OCI-LY3 (cell line): Measurements from ENCODE around the gene OR3A2.

Source experiments
- H2AFZ ChIP-seq: fragments of 200-600, 300-600 bp; shearing (Covaris generic); 2 replicates; pipeline ENCODE4 v1.6.0; 2014; ENCODE audit warnings: antibody characterized with exemption, low read depth, low read length
- H3K27ac ChIP-seq: fragments of 200-600, 300-600 bp; sonication (generic); 2 replicates; pipeline ENCODE4 v1.5.1; 2014; ENCODE audit warnings: mild to moderate bottlenecking, low read length, moderate library complexity, mixed read lengths
- H3K27me3 ChIP-seq: fragments of 200-600, 300-600 bp; sonication (generic); 2 replicates; pipeline ENCODE4 v1.6.1; 2014; ENCODE audit warnings: low read depth, low read length, mixed read lengths
- H3K36me3 ChIP-seq: fragments of 200-600, 300-600 bp; sonication (generic); replicated peaks from 2 replicates; pipeline ENCODE3; 2014; ENCODE audit warnings: low read depth, low read length, mixed read lengths
- H3K4me1 ChIP-seq: fragments of 300-600, 200-600 bp; sonication (generic); 2 replicates; pipeline ENCODE4 v1.6.1; 2014; ENCODE audit warnings: low read length, mixed read lengths
- H3K4me2 ChIP-seq: fragments of 200-600, 300-600 bp; sonication (generic); 2 replicates; pipeline ENCODE4 v1.6.1; 2014; ENCODE audit warnings: low read length, mixed read lengths
- H3K4me3 ChIP-seq: fragments of 300-600, 200-600 bp; sonication (generic); 2 replicates; pipeline ENCODE4 v1.5.1; 2014; ENCODE audit warnings: antibody characterized with exemption, mild to moderate bottlenecking, low read length, moderate library complexity
- H3K79me2 ChIP-seq: fragments of 300-600, 200-600 bp; shearing (Covaris generic); 2 replicates; pipeline ENCODE4 v1.6.1; 2014; ENCODE audit warnings: mild to moderate bottlenecking, low read length, mixed read lengths
- H3K9ac ChIP-seq: fragments of 300-600, 200-600 bp; shearing (Covaris generic); 2 replicates; pipeline ENCODE4 v1.6.0; 2014; ENCODE audit warnings: mild to moderate bottlenecking, low read length, moderate library complexity
- H3K9me3 ChIP-seq: fragments of 200-600, 300-600 bp; shearing (Covaris generic); 2 replicates; pipeline ENCODE4 v1.6.1; 2014; ENCODE audit warnings: low read length, mixed read lengths; ENCODE audit not compliant: insufficient read depth
- H4K20me1 ChIP-seq: fragments of 200-600, 300-600 bp; sonication (generic); 2 replicates; pipeline ENCODE4 v1.6.1; 2016; ENCODE audit warnings: low read length, mixed read lengths; ENCODE audit not compliant: insufficient read depth
- EZH2phosphoT487 ChIP-seq: fragments of 200-600 bp; shearing (Covaris generic); IDR thresholded peaks from 2 replicates; pipeline ENCODE4 v1.6.1; 2018; ENCODE audit warnings: antibody characterized with exemption, mixed run types, low read depth
- TF ChIP-seq, protein P1 (sequence below): fragments of 200-600, 300-600 bp; sonication (generic); IDR thresholded peaks from 2 replicates; pipeline ENCODE4 v1.5.1; 2014; ENCODE audit warnings: antibody characterized with exemption, low read length, low read depth

Gene OR3A2

DNA sequence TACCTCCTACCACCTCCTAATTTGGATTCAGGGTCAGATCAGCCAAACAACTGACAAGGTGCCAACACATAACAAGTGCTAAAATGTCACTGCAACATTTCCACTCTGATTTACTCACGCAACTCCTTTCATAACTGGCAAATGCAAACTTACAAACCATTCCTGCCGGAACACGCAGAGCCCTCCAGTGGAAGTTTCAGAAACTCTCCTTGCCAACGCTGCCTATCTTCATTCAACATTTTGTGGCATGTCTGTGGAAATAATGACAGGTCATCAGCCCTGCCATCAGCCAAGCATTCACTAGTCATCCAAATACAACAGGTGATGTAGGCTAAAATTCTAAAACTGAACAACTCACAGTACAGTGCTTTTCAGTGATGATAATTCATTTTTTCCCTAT, 50.2 kb downstream of the OR3A2 start:
- Histone ChIP-seq H3K36me3 (no peaks in the 10 kb centered on the region), H2AFZ (no peak overlapping the region), H3K79me2 (no peaks in the 10 kb centered on the region), H3K27me3 (no peaks in the 10 kb centered on the region), H3K4me3 (no peak overlapping the region), H3K4me1 (no peaks in the 10 kb centered on the region), H4K20me1 (no peaks in the 10 kb centered on the region), H3K9me3 (no peaks in the 10 kb centered on the region), H3K4me2 (no peak overlapping the region), H3K9ac (no peak overlapping the region), H3K27ac (no peak overlapping the region)
- no peak for TF ChIP-seq EZH2phosphoT487
- TF ChIP-seq, protein P1, sequence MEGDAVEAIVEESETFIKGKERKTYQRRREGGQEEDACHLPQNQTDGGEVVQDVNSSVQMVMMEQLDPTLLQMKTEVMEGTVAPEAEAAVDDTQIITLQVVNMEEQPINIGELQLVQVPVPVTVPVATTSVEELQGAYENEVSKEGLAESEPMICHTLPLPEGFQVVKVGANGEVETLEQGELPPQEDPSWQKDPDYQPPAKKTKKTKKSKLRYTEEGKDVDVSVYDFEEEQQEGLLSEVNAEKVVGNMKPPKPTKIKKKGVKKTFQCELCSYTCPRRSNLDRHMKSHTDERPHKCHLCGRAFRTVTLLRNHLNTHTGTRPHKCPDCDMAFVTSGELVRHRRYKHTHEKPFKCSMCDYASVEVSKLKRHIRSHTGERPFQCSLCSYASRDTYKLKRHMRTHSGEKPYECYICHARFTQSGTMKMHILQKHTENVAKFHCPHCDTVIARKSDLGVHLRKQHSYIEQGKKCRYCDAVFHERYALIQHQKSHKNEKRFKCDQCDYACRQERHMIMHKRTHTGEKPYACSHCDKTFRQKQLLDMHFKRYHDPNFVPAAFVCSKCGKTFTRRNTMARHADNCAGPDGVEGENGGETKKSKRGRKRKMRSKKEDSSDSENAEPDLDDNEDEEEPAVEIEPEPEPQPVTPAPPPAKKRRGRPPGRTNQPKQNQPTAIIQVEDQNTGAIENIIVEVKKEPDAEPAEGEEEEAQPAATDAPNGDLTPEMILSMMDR: no peak

- Histone ChIP-seq H3K9me3 (no peaks in the 10 kb centered on the region), H3K27ac (no peak overlapping the region), H3K4me2 (no peak overlapping the region), H3K9ac (no peak overlapping the region), H3K4me3 (no peak overlapping the region), H2AFZ (no peak overlapping the region), H3K36me3 (no peaks in the 10 kb centered on the region), H3K4me1 (no peaks in the 10 kb centered on the region), H3K79me2 (no peaks in the 10 kb centered on the region), H4K20me1 (no peaks in the 10 kb centered on the region), H3K27me3 (0 out of 2 replicates have a peak, but pooled peaks cover 3% of the 10 kb centered on the region)
- no peak for TF ChIP-seq EZH2phosphoT487
- TF ChIP-seq, protein P1: no peak
These were observed 67.8 kb downstream of the OR3A2 start for GRCh38 chr17:3318336-3318735.

DNA sequence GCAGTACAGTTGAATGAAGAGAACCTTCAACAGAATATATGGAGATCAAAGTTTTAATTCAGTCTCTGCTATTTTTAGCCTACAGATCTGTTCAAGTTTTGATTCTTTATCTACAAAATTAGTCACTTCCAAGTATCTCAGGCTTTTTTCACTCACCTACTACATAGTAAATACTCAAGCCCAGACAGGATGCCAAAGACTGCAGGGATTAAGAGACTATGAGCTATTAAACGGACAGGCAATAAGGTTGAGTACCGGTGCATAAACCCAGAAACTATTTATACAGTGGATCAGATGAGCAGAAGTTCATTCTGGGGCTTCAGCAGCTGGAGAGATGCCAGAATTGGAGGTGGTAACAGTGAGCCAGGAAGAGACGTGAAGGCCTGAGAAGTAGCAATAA, 69.3 kb downstream of the OR3A2 start:
- Histone ChIP-seq H3K4me3 (no peak overlapping the region), H3K27ac (no peak overlapping the region), H3K4me1 (no peaks in the 10 kb centered on the region), H3K9ac (no peak overlapping the region), H2AFZ (no peak overlapping the region), H4K20me1 (no peaks in the 10 kb centered on the region), H3K4me2 (no peak overlapping the region), H3K36me3 (no peaks in the 10 kb centered on the region), H3K79me2 (no peaks in the 10 kb centered on the region), H3K9me3 (no peaks in the 10 kb centered on the region), H3K27me3 (0 out of 2 replicates have a peak, but pooled peaks cover 7% of the 10 kb centered on the region)
- TF ChIP-seq EZH2phosphoT487: no peak
- TF ChIP-seq, protein P1: no peak

DNA sequence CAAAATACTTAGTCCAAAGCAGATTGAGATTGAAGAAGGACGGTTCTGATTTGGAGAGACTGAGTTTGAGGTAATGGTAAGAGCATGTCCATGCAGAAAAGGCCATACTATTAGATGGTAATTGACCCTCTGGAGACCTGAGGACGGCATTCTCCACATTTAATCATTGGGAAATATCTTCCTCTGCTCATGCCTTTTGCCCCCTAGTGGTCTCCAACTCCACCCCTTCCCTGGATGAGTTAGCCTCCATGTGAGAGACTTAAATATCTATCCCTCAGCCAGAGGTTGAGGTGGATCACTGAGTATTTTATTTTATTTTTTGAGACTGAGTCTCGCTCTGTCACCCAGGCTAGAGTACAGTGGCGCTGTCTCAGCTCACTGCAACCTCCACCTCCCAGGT, 77.5 kb downstream of the OR3A2 start:
- H3K79me2 ChIP-seq: no peaks in the 10 kb centered on the region
- no peaks in the 10 kb centered on the region for H3K4me1 ChIP-seq
- H4K20me1 ChIP-seq: no peaks in the 10 kb centered on the region
- H3K27ac ChIP-seq: no peak overlapping the region
- no peaks in the 10 kb centered on the region for H3K9me3 ChIP-seq
- no peak overlapping the region for H3K4me3 ChIP-seq
- H3K27me3 ChIP-seq: 0 out of 2 replicates have a peak, but pooled peaks cover 6% of the 10 kb centered on the region
- H3K36me3 ChIP-seq: no peaks in the 10 kb centered on the region
- no peak for TF ChIP-seq EZH2phosphoT487
- TF ChIP-seq, protein P1: no peak
- H3K9ac ChIP-seq: no peak overlapping the region
- H3K4me2 ChIP-seq: no peak overlapping the region
- no peak overlapping the region for H2AFZ ChIP-seq
